ENCODE measurements around the gene TTC32.

DNA sequence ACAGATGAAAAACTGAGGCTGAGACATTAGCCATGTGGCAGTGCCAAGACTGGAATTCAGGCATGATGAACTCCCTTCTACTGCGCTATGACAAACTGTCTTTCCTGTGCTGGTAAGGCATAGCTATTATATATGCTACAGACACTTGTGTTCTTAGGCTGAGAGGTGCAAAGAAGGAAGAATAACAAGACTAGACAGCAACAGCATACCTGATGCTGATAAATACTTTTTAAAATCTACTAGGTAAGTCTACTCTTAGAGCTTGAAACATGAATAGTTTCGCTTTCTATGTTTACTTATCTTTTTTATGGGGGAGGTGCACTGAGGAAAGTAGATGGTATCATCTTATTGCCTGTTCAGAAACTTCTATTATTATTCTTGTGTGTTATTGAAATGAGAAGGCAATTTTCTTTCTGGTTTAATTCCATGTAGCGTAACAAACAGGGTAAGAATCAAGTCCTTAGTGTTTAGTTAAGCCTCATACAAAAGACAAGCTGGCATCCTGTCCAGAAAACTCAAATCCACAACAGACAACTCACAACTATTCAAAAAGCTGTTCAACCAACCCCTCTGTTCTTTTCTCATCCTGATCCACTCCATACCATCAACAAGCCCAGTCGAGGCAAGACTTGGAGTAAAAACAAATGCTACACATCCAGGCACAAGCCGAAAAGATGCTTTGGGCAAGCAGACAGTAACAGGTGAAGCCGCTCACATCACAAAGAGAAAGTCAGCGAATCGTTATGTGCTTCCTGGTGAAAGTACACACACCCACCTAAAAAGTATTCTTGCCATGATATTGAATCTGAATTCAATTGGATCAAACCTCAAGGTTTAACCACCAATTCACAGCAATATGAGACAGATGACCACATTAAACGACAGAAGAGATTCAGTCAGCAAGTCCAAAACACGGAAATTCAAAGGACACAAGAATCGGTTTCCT is 1.5 kb downstream of the TTC32 start:
- TF ChIP-seq CTCF (IDR thresholded peaks at IDR 0.05) = no peak
- TF ChIP-seq POLR2A (IDR thresholded peaks at IDR 0.05) = no peak
- TF ChIP-seq POLR2AphosphoS5 (IDR thresholded peaks at IDR 0.05) = no peak

Data from breast epithelium (tissue), 3 donors.